NCI-H2196 (cell line): ENCODE measurements around the gene SPRR3.
"Not testable (repeated sequence)": the region's sequence is repeated elsewhere in the genome, so short reads cannot be mapped to it uniquely, and the experiment has no call there.

Experiments used
- DNase-seq: peaks from one replicate; lab custom pipeline; 2025; ENCODE audit not compliant: unreplicated experiment; lab: John Stamatoyannopoulos, UW

The SPRR3 gene

DNA sequence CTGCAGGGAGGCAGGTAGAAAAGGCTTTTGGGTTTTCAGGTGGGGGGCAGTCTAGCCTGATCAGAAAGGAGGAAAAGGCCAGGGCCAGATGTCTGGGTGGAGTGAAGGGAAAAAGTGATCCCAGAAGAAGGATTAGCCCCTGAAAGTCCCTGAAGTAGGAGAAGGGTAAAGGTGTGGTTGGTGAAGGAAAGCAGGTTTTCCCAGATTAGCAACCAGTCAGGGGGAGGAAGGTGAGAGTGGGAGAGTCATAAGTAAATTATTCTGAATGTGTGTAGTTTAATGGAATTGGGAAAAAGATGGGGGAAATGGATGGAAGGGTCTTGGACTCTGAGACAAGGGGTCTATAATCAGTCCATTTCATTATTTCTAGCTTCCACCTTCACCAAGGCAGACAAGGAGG, 18.3 kb upstream of the SPRR3 start:
- DNase-seq: no peak

DNA sequence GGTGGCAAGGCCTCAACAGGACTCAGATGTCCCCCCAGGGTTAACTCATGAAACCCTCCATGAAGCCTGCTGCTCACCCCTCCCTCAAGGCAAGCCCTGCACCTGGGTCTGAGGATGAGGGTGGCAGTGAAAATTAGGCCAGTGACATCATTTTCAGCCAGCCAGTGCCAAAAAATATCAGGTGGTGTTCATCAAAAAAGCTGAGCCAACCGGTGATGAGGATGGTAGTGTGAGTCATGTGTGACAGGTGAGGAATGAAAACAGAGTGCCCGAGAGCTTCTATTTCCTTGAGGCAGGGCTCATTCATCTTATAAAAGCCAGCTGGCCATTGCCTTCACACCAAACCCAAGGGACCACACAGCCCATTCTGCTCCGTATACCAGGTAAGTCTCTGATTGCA, 17.8 kb upstream of the SPRR3 start, which contains the start of gene SPRR1A:
Gene SPRR1A, plus strand, starts transcription at position 339 of the 400 bp plus-strand sequence. CDS start 1,150 bp downstream, outside the sequence.
- DNase-seq: no peak

DNA sequence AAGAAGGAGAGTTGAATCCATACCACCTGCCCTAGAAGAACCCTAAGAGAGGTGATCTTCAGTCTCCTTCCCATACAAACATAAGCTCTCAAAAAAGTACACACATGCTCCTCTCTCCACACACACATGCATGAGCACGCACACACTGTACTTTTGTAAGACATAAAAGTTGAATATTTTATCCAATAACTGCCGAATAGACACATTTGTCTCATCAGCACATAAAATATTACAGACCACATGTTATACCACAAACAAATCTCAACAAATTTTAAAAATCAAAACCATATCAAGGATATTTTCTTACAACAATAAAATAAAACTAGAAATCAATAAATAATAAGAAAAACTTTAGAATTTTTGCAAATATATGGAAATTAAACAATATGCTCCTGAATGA, 15.0 kb upstream of the SPRR3 start:
- no peak for DNase-seq

DNA sequence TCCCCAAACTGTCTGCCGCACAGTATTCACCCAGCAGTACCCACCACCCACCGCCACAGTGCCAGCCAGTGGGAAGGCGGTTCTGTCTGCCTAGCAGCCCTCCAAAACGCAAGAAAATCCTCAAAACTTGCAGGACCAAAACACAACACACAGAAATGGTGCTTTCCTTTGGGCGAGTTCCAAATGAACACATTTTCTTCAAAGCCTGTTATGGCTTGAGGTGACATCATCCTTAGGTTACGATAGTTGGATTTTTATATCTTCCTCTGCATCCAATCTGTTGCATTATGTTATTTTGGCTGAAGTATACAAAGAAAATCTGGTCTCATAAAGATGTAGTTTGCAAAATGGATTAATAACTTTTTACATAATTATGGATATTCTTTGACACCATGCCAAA, 8.4 kb upstream of the SPRR3 start:
- DNase-seq: no peak

DNA sequence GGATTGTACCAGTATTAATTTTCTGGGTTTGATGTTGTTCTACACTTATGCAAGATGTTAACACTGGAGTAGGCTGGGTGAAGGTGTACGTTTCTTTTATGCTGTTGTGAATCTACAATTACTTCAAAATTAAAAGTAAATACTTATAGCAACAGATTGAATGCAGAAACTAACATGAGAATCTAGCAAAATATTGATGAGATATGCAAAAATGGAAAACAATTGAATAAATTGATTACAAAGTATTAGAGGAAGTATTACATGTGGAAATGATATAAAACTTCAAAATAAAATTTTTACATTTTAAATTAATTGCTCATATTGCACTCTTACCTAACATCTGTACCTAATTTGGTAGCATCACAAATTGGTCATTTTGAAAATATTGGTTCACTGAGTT, 5.7 kb upstream of the SPRR3 start:
- no peak for DNase-seq

DNA sequence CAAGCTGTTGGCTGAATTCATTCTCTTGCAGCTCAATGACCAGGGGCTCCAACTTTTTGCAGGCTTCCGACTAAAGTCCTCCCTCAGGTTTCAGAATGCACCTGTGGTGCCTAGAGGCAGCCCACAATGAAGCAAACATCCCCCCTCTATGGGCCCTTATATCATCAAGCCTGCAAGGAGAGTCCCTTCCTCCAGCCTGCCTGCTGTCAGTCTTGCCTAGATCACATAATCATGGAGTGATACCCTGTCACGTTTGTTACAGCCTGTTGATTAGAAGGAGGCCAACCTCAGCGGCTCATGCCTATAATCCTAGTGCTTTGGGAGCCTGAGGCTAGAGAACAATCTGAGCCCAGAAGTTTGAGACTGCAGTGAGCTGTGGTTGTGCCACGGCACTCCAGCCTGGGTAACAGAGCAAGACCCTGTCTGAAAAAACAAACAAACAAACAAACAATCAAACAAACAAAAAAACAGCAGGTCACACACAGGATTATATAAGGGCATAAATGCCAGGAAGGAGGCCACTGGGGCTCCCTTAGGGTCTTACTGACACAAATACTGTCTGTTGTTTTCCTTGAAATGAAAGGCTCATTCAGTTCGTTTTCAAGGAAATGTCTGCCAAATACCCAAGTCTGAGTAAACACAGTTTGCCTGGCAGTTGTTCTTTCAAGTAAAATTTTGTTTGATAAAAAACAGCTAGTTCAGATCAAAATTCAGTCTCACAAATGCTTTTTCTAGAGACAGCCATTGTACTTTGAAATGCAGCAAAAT, 4.7 kb upstream of the SPRR3 start:
- no peak for DNase-seq

DNA sequence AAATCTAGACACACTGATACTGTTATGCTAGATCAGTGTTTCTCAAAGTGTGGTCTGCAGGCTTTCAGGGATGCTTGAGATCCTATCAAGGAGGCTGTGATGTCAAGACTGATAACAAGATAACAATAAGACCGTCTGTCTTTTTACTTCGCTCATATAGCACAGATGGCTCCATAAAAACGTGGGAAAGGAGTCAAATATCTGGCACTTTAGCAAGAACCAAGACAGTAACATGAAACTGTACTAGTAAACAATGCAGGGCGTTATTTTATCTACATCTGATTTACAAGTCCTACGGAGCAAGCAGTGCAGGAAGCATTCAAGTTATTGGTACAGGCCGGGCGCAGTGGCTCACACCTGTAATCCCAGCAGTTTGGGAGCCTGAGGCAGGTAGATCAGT, 3.6 kb upstream of the SPRR3 start:
- DNase-seq: no peak

DNA sequence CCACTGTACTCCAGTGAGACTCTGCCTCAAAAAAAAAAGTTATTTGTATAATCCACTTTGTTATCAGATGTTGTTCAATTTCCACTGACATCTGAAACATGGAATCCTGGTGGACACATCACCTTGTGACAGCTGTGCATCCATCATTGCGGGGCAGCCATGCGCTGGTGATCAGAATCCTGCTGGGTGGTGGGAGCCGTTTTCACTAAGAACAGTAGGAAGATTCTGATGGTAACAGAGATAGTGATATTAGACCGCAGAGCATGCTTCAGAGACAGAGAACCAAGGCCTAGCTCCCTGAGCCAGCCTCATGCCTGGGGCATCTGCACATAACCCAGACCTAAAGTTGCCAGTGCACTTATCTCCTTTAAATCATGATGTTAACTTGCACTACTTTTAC, 3.1 kb upstream of the SPRR3 start:
- DNase-seq: no peak

DNA sequence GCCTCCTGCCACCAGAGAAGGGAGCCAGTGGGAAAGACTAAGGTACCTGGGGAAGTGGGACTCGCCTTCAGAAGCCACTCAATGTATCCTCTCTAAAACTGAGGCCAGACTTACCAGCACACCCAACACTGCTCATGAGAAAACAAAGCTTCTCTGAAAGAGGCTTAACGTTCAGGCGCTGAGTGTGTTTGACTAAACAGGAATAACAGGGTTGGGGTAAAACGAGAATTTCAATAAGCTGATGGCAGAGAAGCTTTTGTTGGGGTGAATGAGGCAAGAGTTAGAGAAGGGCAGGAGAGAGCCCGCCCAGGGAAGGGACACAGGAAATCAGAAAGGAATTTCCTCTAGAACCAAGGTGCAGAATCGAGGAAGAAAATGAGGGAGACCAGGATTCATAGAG, 1.7 kb upstream of the SPRR3 start:
- DNase-seq: no peak

DNA sequence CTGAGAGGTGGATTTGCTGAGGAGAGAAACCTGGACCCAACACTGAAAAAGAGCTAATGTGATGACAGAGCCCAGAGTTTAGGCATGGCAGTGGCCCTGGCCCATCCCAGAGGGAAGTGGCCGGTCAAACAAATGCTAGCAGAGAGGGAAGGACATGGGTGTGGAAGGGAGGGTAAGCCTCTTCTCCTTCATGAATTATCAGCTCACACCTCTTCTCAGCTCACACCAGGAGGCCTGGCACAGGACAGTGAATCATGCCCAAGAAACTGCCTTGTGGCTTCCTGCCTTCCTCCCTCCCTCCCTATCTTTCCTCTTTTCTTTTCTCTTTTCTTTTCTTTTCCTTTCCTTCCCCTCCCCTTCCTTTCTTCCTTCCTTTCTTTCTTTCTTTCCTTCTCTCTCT, 1.3 kb upstream of the SPRR3 start:
- no peak for DNase-seq

DNA sequence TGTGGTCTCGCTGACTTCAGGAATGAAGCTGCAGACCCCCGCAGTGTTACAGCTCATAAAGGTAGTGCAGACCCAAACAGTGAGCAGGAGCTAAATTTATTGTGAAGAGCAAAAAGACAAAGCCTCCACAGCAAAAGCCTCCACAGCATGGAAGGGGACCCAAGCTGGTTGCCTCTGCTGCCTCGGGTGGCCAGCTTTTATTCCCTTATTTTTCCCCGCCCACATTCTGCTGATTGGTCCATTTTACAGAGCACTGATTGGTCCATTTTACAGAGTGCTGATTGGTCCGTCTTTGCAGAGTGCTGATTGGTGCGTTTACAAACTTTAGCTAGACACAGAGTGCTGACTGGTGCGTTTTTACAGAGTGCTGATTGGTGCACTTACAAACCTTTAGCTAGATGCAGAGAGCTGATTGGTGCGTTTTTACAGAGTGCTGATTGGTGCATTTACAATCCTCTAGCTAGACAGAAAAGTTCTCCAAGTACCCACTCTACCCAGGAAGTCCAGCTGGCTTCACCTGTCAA, 9.7 kb downstream of the SPRR3 start:
- not testable (repeated sequence) for DNase-seq

DNA sequence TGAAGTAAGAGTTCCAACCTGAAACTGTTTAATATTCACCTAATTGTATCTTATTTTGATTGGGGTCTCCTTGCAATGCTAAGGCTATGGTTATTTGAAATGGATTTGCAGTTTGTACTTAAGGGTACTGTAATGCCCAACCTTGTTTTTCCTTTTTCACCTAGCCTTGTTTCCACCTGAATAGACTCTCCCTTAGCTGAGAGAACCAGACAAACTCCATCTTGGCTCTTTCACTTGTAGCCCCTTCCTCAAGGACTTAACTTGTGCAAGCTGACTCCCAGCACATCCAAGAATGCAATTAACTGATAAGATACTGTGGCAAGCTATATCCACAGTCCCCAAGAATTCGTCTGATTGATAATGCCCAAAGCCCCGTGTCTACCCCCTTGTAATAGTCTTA, 20.3 kb downstream of the SPRR3 start:
- not testable (repeated sequence) for DNase-seq

DNA sequence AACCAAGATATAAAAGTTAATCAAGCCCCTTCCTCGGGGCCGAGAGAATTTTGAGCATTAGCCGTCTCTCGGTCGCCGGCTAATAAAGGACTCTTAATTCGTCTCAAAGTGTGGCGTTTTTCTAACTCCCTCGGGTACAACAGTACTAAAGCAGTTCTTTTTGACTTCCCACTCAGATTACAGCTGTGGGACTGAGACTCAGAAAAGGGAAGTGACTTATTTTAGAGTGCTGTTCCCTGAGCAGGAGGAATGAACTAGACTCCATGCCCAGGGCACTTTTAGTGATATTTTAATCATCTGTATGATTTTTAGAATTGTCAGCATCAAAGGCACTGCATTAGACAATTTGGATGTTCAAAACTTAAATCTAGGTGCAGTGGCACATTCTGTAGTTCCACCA, 20.8 kb downstream of the SPRR3 start:
- not testable (repeated sequence) for DNase-seq

DNA sequence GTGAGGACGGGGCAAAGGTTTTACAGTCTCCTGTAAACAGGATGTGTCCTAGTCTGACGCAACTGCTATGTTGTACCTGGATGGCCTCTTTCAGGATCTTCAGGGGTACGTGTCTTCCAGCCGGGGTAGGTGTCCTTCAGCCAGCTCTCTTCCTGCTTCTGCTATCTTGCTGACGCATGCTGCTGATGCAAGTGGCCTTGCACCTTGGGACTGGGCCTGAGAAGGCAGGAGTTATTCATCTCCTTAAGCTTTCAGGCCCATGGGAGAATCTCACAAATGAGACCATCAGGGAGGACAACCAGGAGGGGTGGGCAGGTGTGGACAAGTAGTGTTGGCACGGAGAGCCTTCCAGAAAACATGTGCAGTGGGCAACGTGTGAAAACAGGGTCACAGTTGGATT, 21.6 kb downstream of the SPRR3 start:
- DNase-seq: no peak

DNA sequence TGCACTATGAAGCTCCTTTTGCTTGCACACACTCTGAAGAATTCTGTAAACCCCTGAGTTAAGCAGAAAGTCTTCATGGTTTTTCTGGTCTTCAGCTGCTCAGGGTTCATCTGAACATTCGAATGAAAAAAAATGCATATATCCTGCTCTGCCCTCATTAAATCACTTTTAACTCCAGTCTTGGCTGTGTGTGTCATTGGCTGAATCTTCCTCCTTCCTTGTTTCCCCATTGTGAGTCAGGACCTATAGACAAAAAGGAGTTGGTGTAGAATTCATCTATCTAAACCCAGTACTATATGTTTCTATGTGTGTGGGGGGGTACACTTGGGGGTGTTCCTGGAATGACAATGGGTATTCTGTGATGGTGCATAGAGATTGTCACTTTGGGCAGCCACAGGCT, 22.9 kb downstream of the SPRR3 start:
- DNase-seq: no peak

DNA sequence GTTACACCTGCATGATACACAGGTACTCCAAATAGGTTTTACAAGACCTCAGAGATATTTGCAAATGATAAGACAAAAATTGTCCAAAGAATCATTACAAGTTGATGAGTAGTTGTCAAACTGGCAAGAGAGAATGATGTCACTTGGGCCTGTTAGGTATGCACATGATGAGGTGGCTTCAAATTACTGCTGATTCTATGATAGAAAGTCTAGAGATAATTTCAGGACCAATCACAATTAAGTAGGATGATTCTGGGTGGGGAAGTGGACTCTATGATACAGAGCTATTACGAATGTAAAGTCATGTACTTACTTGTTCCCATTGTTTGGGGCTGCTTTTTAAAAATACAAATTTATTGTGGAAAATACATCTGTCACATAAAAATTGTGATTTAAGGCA, 24.2 kb downstream of the SPRR3 start:
- no peak for DNase-seq

DNA sequence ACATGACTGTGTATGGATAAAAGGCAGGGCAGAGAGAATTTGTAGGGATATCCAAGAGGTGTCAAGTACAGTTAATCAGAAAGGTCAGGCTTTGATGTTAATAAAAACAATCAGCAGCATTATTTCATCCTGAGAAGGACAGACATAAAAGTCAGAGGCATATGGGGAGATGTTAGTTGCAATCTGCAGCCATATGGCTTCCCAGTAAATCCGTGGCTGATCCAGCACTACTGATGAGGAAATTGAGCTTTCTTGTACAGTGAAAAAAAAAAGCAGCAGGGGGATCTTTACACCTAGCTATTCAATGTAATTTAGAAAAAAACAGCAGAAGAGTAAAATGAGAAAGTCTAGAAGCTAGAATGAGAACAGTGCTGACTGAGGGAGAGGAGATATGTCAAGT, 27.2 kb downstream of the SPRR3 start:
- DNase-seq: no peak

DNA sequence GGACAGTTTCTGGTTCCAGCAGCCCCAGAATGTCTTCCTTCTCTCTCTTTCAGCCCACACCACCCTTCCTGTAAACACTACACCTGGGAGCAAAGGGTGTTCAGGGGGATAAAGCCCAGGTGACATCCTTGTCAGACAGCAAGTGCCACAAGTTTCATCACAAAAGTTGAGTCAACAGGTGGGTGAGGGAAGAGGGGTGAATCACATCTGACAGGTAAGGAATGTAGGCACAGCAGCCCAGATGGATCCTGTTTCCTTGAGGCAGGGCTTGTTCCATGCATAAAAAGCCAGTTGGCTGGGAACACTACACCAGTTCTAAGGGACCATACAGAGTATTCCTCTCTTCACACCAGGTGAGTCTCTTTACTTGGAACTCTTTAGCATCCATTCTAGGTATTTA, 29.3 kb downstream of the SPRR3 start, which contains the start of gene SPRR1B:
Gene SPRR1B, plus strand, starts transcription at position 309 of the 400 bp plus-strand sequence. CDS start 1,143 bp downstream, outside the sequence.
- no peak for DNase-seq

DNA sequence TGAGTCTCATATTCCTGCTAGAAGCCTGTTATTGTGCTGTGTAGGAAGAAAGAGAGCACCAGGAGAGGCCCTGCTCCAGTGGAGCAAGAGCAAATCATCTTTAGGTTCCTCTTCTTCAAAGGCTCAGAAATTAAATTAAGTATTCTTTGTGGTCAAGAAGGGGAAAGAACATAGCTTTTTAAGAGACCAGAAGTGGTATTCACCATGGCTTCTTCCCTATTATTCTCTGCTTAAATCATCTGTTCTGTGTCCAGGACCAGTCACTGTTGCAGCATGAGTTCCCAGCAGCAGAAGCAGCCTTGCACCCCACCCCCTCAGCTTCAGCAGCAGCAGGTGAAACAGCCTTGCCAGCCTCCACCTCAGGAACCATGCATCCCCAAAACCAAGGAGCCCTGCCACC, 30.5 kb downstream of the SPRR3 start:
- DNase-seq: no peak

DNA sequence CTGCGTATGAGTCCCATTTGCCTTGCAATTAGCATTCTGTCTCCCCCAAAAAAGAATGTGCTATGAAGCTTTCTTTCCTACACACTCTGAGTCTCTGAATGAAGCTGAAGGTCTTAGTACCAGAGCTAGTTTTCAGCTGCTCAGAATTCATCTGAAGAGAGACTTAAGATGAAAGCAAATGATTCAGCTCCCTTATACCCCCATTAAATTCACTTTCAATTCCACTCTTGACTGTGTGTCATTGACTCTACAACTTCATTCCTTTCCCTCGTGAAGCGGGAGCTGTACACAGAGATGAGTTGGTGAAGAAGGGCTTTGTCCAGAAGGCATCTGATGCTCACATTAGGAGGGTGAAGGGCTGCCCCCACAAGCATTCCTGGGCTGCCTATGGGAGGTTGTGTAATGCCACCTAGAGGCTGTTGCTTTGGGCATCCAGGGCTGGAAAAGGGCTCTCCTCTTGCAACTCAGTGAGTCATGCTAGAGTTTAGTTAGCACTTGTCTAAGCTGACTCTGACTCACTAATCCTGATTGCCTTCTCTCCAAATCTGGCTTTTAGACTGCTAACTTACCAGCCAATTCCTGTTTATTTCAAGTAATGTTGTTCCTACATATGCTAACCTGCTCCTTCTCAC, 31.2 kb downstream of the SPRR3 start:
- peak; percentile 6 for DNase-seq

DNA sequence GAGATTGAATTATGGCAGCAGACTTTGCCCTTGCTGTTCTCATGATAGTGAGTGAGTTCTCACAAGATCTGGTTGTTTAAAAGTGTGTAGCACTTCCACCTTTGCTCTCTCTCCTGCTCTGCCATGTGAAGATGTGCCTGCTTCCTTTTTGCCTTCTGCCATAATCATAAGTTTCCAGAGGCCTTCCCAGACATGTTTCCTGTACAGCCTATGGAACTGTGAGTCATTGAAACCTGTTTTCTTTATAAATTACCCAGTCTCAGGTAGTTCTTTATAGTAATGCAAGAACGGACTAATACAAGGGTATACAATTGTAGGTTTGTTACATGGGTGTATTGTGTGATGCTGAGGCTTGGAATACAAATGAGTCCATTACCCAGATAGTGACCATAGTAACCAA, 33.7 kb downstream of the SPRR3 start:
- DNase-seq: no peak

DNA sequence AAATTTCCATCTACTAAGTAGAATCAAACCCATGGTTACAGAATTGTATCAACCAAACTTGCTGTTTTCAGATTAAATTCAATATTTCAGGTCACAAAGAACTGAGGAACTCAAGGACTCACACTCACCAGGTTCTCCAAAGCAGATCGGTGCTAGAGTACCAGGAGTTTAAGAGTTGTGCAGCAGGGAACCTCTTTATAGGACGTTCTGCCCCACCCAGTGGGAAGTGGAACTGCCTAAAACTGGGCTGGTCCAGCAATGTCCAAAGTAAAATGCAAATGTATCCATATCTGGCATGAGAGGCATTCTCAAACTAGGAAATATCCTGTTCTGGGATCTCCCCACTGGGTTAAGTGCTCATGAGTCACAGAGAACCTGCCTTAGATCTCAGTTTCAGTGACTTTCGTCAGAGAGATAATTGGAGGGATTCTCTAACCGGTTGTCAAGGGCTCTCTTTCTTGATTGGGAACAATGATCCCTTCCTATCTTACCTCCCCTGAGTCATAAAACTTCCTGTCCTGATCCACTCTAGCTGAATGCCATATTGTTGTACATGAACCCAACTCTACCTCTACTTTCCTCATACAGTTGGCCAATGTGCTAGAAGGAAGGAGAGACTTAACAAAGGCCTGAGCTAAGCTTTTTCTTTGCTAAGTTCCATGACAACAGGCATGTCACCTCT, 39.5 kb downstream of the SPRR3 start, which contains the start of gene SPRR2D:
Gene SPRR2D, minus strand, starts transcription at position 171 of the 682 bp plus-strand sequence. CDS start 774 bp downstream, outside the sequence.
- no peak for DNase-seq
